NCI-H345 treated with DMSO at 0.1 percent for 48 hours (cell line): Measurements from ENCODE around the gene GOLGA8M.
"Not testable (repeated sequence)": the region's sequence is repeated elsewhere in the genome, so short reads cannot be mapped to it uniquely, and the experiment has no call there.

ENCODE experiments used
- DNase-seq: peaks from one replicate; lab custom pipeline; 2025; ENCODE audit not compliant: unreplicated experiment; lab: John Stamatoyannopoulos, UW

The GOLGA8M gene, protein sequence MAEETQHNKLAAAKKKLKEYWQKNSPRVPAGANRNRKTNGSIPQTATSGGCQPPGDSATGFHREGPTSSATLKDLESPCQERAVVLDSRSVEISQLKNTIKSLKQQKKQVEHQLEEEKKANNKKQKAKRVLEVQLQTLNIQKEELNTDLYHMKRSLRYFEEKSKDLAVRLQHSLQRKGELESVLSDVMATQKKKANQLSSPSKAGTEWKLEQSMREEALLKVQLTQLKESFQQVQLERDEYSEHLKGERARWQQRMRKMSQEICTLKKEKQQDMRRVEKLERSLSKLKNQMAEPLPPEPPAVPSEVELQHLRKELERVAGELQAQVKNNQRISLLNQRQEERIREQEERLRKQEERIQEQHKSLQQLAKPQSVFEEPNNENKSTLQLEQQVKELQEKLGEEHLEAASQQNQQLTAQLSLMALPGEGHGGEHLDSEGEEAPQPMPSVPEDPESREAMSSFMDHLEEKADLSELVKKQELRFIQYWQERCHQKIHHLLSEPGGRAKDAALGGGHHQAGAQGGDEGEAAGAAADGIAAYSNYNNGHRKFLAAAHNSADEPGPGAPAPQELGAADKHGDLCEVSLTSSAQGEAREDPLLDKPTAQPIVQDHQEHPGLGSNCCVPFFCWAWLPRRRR

GRCh38 chr15:28712270-28712669 lies at the start of gene GOLGA8M:
GOLGA8M (minus strand) TSS chr15:28712421; CDS start chr15:28712323, 98 bp downstream.
- not testable (repeated sequence) for DNase-seq

- DNase-seq, result not testable (repeated sequence)
These were observed 30.7 kb upstream of the GOLGA8M start for GRCh38 chr15:28742890-28743289.

DNA sequence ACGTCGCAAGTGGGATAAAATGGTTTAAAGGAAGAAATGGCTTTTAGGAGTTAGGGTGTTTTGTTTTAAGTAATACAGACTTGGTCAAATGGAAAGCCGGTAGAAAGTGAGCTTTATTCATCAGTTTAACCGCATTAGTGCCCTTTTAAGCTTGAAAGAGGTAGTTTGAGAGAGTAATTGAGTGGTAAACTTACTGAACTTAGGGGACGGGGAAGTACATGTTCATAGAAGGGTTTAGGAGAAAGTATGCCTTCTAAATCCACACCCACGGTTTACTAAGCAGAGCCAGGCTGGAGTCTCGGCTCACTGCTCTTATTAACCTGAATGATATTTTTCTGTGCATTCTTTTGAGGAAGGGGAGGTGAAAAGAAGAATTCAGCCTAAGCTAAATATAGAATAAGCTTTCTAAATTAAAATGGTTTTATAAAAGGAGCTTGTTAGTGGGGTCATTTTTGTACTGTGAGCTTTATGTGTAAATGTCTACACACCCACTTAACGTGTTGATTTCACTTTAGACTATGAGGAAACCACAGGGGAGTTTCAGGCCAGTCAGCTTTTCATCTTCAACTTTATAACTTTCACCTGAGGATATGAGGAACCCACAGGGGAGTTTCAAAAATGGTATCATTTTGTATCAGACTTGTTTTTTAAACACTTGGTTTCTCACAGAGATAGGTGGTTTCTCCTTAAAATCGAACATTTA lies 26.5 kb upstream of the GOLGA8M start:
- not testable (repeated sequence) for DNase-seq

- DNase-seq, result not testable (repeated sequence)
These were observed 26.0 kb upstream of the GOLGA8M start for GRCh38 chr15:28738200-28738561.

DNA sequence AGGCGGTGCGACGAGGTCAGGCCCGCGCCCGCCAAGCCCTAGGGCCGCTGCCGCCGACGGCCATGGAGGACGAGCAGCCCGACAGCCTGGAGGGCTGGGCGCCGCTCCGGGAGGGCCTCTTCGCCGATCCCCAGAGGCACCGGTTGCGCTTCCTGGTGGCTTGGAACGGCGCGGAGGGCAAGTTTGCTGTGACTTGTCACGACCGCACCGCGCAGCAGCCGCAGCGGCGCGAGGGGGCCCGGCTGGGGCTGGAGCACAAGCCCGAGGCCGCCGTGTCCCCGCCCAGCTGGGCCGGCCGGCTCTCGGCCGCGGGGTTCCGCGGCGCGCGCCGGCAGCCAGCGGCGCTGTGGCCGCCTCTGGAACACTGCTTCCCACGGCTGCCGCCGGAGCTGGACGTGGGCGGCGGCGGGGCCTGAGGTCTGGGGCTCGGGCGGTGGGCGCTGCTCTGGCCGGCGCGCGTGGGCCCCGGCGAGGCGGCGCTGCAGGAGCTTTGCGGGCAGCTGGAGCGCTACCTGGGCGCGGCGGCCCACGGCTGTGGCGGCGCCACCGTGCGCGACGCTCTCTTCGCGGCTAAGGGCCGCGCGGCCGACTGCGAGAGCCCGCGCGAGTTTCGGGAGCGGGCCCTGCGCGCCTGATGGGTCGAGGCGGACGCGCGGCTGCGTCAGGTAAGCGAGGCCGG lies 25.4 kb upstream of the GOLGA8M start:
- not testable (repeated sequence) for DNase-seq

- not testable (repeated sequence) for DNase-seq
These were observed 15.8 kb upstream of the GOLGA8M start for GRCh38 chr15:28728061-28728460.

- not testable (repeated sequence) for DNase-seq
These were observed 14.8 kb upstream of the GOLGA8M start for GRCh38 chr15:28727026-28727425.

- no peak for DNase-seq
These were observed 13.9 kb upstream of the GOLGA8M start for GRCh38 chr15:28726102-28726501.

DNA sequence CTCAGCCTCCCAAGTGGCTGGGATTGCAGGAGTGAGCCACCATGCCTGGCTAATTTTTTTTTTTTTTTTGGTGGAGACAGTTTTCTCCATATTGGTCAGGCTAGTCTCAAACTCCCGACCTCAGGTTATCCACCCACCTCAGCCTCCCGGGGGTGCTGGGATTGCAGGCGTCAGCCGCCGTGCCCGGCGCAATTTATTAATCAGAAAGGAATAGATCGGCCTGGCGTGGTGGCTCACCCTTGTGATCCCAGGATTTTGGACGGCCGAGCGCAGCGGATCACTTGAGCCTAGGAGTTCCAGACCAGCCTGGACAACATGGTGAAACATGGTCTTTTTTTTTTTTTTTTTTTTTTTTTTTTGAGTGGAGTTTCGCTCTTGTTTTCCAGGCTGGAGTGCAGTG lies 13.3 kb upstream of the GOLGA8M start:
- no peak for DNase-seq

- DNase-seq, result not testable (repeated sequence)
These were observed 11.8 kb upstream of the GOLGA8M start for GRCh38 chr15:28723986-28724385.

GRCh38 chr15:28719626-28720025 lies 7.4 kb upstream of the GOLGA8M start:
- not testable (repeated sequence) for DNase-seq

GRCh38 chr15:28718576-28718975 lies 6.4 kb upstream of the GOLGA8M start:
- DNase-seq, result not testable (repeated sequence)

- DNase-seq, result not testable (repeated sequence)
These were observed 2.0 kb upstream of the GOLGA8M start for GRCh38 chr15:28714176-28714575.

- DNase-seq, result not testable (repeated sequence)
These were observed 8.3 kb downstream of the GOLGA8M start for GRCh38 chr15:28703927-28704326.

GRCh38 chr15:28702427-28702826 lies 9.8 kb downstream of the GOLGA8M start:
- DNase-seq, result not testable (repeated sequence)

GRCh38 chr15:28694006-28694751 lies 18.0 kb downstream of the GOLGA8M start:
- not testable (repeated sequence) for DNase-seq

DNA sequence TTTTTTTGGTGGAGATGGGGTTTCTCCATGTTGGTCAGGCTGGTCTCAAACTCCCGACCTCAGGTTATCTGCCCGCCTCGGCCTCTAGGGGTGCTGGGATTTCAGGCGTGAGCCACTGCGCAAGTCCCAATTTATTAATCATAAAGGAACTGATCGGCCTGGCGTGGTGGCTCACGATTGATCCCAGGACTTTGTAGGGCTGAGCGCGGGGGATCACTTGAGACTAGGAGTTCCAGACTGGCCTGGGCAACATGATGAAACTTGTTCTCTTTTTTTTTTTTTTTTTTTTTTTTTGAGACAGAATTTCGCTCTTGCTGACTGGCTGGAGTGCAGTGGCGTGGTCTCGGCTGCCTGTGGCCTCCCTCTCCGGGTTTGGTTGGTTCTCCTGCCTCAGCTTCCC lies 19.2 kb downstream of the GOLGA8M start:
- not testable (repeated sequence) for DNase-seq

DNA sequence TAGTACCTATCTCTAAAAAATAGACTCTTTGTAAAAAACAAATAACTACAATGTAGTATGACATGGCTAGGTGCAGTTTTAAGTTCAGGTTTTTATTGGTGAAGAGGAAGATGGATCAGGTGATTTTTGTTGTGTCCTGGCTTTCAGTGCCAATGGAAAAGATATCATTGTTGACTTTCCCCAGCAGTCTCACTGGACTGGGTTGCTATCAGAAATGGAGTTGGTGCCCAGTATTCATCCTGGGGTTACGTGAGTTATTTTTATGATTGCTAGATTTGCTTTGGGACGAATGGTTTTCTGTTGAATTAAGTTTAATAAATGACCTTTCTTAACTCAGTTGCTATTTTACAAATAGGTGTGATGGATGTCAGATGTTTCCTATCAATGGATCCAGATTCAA lies 38.7 kb downstream of the GOLGA8M start:
- DNase-seq, result not testable (repeated sequence)

GRCh38 chr15:28672122-28672521 lies 40.1 kb downstream of the GOLGA8M start:
- not testable (repeated sequence) for DNase-seq

DNA sequence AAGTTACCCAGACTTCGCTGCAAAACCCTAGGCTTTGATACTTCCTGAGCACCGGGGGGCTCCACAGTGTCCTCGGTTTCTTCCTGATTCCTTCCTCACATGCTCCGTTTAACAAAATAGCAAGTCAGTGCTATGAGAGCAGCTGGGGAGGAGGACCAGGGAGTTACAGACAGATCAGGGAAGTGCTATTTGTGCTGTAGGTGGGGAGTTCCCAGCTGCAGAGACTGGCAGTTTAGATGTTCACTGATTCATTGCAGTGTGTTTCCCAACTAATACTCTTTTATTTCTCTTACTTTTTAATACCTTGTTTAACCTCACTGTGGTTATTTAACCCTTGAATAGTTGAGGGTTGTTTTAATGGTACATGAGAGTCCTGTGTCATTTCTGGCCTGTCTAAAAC lies 45.8 kb downstream of the GOLGA8M start:
- not testable (repeated sequence) for DNase-seq
